ENCODE data around the gene LRRC8B.

GRCh38 chr1:89532866-89533265, 8.2 kb downstream of the LRRC8B start:
- TF ChIP-seq, protein P1, sequence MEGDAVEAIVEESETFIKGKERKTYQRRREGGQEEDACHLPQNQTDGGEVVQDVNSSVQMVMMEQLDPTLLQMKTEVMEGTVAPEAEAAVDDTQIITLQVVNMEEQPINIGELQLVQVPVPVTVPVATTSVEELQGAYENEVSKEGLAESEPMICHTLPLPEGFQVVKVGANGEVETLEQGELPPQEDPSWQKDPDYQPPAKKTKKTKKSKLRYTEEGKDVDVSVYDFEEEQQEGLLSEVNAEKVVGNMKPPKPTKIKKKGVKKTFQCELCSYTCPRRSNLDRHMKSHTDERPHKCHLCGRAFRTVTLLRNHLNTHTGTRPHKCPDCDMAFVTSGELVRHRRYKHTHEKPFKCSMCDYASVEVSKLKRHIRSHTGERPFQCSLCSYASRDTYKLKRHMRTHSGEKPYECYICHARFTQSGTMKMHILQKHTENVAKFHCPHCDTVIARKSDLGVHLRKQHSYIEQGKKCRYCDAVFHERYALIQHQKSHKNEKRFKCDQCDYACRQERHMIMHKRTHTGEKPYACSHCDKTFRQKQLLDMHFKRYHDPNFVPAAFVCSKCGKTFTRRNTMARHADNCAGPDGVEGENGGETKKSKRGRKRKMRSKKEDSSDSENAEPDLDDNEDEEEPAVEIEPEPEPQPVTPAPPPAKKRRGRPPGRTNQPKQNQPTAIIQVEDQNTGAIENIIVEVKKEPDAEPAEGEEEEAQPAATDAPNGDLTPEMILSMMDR (IDR thresholded peaks at IDR 0.05; ENCODE audit: insufficient read depth, low read length, poor library complexity, severe bottlenecking) = no peak
- no peak for TF ChIP-seq EZH2phosphoT487 (conservative IDR thresholded peaks at IDR 0.05; ENCODE audit: low read length)

Data from SU-DHL-6 (cell line).